Lower leg skin (tissue), 3 donors: ENCODE data around the gene PTPRB.

Experiments
- CTCF ChIP-seq, 3 donors: fragments of 450-650 bp; IDR thresholded peaks; one replicate each; pipeline ENCODE4 v1.5.1; 2016; ENCODE audit warnings: antibody characterized with exemption in 3 of 3, mild to moderate bottlenecking in 3 of 3, moderate library complexity in 2 of 3
- POLR2A ChIP-seq, 2 donors: fragments of 450-650 bp; IDR thresholded peaks; one replicate each; pipeline ENCODE4 v1.6.1; 2016 to 2017; ENCODE audit warnings: antibody characterized with exemption in 2 of 2, mild to moderate bottlenecking in 1 of 2, moderate library complexity in 1 of 2

DNA sequence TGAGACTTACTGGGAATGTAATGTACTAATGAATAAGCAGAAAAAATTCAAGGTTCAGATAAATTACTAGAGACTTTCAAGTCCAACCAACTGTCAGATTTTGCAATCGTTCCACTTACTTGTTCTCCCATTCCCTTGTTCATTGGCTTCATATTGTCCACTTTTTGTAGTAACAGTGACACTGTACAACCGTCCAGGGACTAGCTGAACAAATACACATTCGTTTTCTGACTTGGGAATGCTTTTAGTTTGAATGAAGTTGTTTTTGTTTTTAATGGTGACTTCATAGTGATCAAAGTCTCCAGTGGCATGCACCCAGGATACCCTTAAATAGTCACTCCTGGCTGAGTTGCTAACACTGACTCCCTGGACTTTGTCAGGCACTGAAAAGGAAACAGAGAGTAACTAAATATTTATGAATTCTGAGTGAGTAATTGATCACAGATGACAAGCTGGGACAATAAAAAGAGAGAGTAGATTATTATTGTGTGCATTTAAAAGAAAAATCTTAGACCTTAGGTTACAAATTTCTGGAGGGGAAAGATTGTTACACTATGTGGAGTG, 65.4 kb downstream of the PTPRB start:
- TF ChIP-seq CTCF (IDR thresholded peaks at IDR 0.05): no peak
- TF ChIP-seq POLR2A (IDR thresholded peaks at IDR 0.05): no peak
